COLO829 (cell line): ENCODE results near the gene TP63.
A peak's percentile ranks its signal among the peaks of the same experiment; 100 is the strongest.

Source experiments
- DNase-seq: peaks from one replicate; pipeline ENCODE4 v3.0.0; 2012; ENCODE audit warnings: low spot score

Gene TP63

DNA sequence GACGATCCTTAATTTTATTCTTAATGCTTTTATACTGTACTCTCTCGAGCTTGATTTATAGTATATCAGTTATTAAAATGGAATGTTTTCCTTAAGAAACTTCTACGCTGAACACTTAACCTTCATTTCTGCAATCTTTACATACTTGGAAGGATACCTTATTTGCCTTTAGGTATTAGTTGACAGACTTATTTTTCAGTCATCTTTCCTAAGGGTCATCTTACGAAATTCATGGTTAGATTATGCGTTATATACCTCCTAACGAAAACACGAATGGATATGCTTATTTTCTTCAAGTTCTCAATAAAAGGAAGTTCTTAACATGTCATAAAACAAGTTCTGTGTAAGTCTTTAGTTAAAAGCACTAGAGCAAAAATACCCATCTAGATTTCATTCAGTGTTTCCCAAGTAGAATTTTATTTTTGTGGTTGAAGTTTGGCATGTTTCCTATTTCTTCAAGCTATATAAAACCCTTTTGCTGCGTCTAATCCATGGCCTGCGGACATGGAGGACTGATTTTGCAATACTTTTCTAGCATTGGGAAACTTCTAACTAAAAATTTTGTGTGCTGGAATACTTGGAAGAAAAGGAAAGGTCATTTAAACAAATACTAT, 231.3 kb downstream of the TP63 start:
- no peak for DNase-seq

DNA sequence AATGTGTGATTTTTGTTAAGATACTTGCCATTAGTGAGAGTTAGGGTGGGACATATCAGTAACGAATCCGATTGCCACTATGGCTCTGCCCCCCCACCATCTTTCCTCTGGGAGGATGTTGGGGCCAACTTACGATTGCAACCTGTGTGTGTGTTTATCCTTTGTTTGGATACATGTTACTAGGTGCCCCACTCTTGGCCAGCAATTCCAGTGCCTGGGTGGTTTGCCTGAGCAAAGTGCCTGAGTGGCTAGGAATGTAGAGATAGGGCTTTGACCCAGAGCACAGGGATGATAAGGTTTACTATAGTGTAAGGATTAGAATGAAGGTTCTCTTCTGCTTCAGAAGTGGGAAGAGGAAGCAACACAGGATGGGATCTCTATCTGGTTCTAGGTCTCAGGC, 231.8 kb downstream of the TP63 start:
- no peak for DNase-seq

DNA sequence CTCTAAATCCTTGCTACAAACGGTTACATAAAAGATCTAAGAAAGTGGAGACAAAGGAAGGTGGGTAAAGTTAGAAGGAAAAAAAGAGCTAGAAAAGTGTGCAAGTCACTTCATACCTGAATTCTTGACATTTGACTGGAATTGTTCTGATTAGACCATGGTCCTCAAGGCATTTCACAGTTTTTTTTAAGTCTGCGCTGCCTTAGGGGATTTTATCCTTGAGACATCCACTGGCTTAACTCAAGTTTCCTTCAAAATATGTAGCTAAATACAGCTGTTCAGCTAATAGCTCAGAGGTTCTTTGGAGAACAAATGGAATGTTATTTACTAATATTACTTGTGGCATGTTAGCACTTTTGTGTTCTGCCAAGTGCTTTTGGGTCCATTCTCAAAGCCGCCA, 236.9 kb downstream of the TP63 start:
- DNase-seq: no peak

DNA sequence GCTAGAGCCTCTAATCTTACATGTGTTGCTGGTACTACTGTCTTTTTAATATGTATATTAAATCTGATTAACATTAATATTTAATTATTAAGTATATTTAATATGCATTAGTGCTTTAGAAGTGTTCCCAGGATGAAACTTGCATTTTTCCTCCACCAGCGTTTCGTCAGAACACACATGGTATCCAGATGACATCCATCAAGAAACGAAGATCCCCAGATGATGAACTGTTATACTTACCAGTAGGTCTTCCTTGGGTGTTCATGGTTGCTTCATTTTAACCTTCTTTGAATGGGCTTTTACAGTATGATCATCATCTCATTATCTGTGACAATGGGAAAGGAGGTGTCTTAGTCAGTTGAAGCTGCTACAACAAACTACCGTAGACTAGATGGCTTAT, 238.0 kb downstream of the TP63 start:
- no peak for DNase-seq

DNA sequence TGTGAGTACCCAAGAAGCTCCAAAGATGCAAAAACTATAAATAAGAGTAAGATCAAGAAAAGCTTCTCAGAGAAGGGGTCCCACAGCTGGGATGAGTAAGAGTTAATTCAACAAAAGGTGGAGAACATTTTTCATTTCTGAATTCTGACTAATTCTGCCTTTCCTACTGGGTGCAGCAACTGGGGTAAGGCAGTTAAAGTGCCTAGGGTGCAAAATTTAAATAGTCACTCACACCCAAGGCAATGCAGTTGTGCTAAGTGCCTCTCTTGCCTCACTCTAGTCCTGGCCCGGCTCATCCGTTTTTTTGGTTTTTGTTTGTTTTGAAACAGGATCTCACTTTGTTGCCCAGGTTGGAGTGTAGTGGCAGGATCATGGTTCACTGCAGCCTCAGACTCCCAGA, 240.2 kb downstream of the TP63 start:
- no peak for DNase-seq

DNA sequence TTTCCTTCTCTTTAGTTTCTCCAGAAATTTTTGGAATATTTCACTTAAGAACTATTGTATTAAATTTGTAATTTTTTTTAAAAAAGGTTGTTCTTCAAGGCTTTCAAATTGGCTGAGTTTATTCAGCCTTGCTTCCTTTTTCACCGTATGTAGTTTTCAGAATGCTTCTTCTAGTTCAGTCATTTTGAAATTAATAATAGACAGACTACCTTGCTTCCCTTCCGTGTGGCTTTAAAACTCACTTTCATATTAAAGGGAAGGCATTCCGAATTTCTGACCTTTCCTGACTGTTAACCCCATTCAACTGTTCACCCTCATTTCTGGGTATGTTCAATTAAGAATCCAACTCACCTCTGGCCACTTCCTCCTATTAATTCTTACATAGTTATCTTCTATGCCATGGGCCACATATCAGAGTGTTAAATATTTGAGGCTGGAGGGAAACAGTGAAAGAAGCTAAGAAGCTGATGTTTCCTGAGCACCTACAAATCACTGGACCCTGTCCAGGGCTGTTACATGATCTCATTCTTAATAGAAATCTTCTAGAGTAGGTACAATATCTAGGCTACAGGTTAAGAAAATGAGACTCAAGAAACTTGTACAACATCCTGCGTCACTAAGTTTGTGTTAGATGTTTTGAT, 252.0 kb downstream of the TP63 start:
- DNase-seq: no peak

DNA sequence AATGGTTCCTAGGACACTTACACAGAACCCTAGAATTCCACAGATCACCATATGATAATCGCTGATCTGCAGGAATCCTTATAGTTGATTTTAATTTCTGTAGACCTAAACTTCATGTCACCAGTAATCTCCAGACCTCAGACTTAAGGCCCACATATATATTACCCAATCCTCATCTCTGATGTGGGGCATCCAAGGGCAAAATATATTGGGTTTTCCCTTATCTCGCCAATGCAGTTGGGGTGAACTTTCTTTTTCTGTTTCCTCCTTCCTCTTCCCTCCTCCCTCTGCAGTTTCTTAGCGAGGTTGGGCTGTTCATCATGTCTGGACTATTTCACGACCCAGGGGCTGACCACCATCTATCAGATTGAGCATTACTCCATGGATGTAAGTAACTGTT, 259.3 kb downstream of the TP63 start:
- DNase-seq: no peak

DNA sequence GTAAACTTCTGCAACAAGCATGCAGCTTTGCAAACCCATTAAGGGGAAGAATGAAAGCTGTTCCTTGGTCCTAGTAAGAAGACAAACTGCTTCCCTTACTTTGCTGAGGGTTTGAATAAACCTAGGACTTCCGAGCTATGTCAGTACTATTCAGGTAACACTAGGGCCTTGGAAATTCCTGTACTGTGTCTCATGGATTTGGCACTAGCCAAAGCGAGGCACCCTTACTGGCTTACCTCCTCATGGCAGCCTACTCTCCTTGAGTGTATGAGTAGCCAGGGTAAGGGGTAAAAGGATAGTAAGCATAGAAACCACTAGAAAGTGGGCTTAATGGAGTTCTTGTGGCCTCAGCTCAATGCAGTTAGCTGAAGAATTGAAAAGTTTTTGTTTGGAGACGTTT, 265.3 kb downstream of the TP63 start:
- no peak for DNase-seq

DNA sequence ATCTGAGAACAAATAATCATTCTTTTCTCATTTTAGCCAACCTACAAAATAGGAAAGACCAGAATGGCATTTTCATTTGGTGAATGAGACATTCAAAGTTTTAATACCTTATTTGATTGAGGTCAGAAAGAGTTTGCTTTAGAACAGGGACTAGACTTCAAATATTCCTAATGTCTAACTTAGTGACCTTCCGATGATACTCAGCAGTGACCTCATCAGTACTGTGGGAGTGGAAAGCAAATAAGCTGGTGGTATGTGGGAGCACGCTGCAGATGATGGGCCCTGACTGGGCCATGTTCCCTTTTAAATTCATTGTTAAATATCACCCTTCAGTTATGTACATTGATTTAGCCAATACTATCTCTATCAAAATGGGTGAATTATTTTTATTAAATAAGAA, 266.2 kb downstream of the TP63 start:
- DNase-seq: no peak

DNA sequence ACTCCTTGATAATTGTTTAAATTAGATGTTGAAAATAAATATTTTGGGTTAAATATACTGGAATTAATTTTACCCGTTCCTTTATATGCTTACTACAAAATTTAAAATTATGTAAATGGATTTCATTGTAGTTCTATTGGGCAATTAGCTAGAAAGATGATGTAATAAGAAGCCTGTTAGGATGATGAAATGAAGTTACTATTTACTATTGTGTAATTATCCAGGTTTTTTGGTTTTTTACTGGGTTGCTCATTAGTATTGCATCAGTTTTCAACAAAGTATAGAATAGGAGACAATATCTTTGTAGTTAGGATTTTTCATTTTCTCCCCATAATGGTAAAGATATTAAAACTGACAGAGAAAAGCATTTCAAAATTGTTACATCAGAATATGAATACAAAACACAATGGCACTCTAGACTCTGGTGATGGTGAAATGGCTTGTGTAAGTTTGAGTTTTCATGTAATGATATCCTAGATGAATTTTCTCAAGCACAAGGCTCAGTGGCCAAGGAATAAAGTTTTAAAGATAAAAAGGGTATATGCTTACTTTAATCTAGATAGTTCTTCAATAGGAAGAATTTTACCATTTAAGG, 267.5 kb downstream of the TP63 start:
- DNase-seq: no peak

DNA sequence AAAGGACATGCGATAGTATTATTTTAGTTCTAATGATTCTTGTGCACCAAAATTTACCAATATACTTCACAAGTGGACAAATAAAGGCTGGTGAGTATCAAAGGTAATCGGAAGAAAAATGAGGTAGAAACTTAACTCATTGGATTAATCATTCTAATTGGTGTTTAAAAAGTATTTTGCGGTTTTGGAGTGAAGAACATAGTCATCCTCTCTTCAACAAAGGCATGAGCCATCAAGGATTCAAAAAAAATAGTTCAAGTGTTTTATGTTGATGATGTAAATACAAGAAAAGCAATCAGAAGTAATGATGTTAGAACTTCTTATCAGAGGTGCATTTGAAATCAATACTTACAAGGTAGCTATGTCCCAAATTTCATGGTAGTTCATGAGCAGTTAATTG, 268.0 kb downstream of the TP63 start:
- DNase-seq: no peak

DNA sequence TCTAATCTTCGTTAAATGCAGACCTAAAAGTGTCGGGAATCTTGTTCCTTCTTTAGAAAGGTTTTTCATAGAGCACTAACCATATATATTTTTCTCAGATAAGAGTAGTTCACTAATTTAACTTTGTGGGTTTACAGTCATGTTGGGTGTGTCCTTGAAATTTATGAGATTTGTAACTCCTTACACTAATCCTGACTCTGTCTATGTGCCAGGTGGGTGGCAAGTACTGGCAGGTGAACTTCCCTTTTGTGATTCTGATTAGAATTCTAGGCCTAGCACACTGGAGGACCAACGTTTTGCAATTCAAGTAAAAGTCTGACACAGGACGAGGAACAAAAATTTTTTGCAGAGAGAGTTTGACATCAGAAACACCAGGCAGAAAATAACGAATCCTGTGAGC, 269.4 kb downstream of the TP63 start:
- DNase-seq: no peak

DNA sequence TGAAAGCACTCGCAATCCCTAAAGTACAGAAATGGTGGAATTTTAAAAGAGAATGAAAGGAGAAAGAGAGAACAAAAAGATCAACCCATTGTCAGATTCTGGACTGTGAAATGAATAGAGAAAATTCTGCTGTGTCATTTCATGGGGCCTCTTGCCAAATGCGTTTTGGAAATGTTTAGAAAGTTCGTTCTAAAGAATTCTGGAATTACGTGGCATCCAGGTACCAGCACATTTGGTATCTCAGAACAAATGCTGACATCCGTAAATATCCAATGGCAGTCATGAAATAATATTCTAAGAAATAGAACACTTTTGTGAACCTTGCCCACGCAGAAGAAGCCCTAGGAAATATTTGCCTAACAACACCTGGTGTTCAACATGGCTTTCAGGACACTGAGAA, 270.3 kb downstream of the TP63 start:
- DNase-seq: no peak

DNA sequence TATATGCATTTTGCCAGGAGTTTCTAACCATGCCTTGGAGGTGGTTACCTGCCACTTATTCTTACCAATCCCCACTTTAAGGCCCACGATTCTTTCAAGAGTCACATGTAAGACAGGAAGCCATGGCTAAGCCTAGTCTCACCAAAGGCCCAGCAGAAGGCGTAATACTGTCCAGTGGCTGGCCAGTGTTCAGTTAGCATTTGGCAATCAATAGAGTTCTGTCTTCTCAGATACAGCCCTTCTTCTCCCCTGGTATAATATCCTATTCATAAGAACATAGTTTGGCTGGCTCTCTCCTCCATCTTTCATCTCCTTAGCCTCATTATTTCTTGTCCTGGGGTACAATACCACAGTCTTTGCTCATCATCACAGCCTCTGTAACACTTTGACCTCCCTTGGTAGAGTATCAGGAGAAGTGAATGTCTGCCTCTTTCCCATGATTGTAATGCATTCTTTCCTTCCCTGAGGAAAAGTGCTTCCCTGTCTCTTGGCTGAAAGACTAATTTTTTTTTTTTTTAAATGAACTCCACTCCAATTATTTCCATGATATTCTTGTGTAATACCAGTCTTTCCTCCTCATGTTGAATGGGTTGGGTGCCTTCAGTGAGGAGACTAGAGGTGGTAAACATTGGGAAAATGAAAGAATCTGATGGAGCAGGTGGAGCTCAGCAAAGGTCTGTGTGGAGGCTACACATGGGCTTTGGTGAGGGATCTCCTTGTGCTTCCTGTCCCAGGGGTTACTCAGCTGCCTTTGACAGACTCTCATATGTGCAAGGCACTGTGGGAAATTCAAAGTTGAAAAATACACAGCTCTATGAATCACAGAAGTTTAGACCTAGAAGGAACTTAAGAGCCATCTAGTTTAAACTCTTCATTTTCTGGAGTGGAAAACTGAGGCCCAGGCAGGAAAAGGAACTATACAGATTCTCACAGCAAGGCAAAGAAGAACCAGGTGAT, 271.3 kb downstream of the TP63 start:
- DNase-seq: peak; percentile 87

DNA sequence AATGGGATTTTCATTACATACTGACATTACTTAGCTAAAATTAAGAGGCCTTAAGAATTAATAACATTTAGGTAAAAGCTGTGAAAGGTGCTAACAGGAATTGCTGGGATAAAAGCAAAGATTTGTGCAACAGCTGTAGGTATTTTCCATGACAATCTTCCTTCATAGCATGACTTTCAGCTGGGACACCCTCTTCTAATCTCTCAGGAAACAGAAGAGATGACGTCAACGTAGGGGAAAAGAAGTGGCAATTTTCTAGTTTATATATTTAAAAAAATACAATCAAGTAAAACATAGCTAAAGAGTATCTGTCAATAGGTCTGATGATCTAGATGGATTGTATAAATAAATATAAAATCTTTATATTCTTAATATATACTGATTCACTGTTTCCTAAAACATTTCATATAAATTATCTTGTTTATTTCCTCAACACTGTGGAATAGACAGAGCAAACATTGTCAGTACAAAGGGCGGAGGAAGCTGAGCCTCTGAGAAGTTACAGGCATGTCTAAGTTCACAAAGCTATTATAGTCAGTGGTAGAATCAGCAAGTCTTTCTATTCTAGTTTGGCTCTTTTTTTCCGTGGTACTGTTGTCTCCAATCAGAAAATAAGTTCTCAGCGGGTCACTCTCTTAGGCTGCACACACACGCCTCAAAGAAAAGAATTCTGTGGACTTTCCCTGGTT, 272.5 kb downstream of the TP63 start:
- peak; percentile 21 for DNase-seq

DNA sequence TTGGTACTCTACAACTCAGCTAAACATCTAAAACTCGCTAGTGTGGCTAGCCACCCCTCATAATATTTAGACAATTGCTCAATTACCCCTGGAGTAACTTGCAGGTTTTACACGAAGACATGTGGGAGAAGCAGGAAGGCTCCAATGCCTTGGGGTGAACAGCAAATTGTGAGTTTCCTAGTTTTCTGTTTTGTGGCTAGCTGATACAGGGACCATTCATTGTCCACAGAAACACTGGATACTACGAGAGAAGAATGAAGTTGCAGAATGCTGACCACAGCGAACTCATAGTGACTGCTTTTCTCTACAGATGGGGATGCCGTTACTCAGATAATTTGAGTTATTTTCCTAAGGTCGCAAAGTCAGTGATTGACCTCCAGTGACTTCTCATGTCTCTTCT, 276.6 kb downstream of the TP63 start:
- DNase-seq: no peak

DNA sequence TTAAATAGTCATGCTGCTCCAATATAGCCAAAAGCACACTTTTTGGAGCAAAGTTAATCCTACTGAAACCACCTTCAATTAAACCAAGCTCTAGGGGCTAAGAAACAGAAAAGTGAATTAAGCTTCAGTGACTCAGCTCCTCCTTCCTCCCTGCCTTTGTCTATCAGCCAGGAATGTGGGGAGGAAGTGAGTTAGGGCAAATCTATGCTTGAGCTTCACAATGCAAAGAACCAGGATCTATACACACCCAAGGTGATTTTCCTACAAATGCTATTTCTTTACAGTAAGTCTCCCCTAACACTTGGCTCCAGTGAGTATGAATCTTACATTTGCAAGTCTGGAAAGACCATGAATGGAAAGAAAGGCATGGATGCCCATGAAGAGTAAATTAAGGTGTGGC, 277.5 kb downstream of the TP63 start:
- DNase-seq: peak; percentile 21

DNA sequence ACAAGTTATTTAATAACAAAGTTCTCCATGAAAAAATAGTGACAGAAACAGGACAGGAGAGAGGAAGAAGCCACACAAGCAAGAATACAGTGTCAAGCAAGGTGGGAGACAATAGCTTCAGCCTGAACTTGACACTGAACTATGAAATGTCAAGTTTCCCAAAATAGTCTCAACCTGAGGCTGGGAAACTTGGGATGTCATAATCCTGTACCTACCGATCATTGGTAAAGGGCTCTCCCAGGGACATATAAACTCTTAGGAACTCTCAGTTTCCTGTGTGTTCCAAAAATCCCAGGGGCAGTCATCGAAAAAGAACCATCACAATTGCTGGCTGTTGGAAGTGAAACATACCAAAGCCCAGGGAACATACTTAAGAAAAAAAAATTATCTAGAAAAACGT, 277.9 kb downstream of the TP63 start:
- no peak for DNase-seq

DNA sequence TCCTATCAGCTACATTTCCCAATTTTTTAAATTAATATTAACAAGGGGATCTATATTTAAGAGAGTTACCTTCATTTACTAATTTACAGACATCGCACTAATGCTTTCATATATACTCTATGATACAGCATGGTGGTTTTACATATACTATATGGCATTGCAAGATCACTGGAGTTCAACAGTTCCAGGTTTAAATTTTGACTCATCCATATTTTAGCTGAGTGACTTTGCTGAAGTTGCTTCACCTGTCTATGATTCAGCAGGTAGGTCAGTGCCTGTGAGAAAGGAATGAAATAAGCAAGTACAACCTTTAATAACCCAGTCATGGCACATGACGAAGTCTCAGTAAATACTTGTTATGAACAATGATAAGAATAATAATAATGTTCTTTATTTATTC, 278.4 kb downstream of the TP63 start:
- DNase-seq: no peak

DNA sequence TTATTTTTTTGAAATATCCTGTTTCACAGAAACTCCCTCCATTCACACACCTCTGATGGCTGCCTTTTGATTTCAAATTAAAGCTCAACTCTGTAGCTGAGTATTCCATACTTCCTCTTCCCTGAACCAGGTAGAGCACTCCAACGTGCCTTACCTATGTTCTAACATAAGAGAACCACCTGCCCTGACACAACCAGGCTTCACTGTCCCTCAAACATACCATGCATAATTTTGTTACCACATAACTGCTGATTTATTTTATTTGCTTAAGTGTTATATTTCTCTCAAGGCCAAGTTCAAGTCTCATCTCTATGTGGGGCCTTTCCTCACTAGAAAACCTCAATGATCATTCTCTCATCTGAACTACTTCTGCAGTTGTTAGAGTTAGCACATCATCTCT, 279.8 kb downstream of the TP63 start:
- DNase-seq: no peak

DNA sequence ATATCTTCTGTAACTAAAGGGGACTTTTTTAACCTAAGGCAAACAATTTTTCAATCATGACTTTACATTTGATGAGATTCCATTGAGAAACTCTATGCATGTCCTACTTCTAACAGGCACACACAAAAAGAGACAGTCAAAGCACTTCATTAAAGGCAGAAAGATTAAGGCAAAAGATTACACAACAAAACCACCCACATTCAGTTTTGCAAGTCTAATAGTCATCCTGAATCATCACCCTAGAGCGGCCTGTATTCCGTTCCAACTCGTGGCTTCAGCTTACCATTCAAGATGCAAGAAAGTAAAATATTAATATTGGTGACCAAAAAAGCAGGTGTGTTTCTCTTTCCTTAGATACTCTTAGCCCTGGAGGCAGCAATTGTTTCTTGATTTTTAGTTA, 283.6 kb downstream of the TP63 start:
- peak; percentile 87 for DNase-seq

DNA sequence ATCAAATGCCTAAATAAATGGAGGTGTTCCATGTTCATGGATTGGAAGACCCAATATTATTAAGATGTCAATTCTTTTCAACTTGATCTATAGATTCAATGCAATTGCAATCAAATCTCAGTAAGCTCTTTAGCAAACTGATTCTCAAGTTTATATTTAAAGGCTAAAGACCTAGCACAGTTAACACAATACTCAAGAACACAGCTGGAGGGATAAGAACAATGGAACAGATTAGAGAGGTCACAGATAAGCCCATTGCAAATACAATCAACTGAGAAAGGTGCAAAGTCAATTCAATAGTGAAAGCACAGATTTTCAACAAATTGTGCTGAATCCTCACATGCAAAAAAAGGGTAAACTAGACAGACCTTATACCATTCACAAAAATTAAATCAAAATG, 290.6 kb downstream of the TP63 start:
- no peak for DNase-seq
